ENCODE data around the gene PCARE. TPM values are rescaled to one million over a fixed set of nuclear protein-coding genes. Genes with fewer than 3 reads are reported as not detected.

PCARE gene
- total RNA-seq, 1 donor from 2014 or later: not detected

Other genes with a start within 250 kb of the PCARE start
- 18.9 and 20.1 TPM in 2 replicates for gene TRMT61B, start 204.2 kb downstream of the PCARE start, total RNA-seq
- gene WDR43, start 179.9 kb downstream of the PCARE start, total RNA-seq: 181 and 190 TPM in 2 replicates
- 4.8 and 6.7 TPM in 2 replicates for gene TOGARAM2, start 93.2 kb downstream of the PCARE start, total RNA-seq
- gene CLIP4, start 40.9 kb upstream of the PCARE start, total RNA-seq: 23.6 and 24.1 TPM in 2 replicates

Measured in activated CD4-positive, alpha-beta T cell treated with anti-CD3 and anti-CD28 coated beads, Interleukin-2, amount 10 ng/mL, durations not matched to agents 24 days and 14 days (primary cell).